Epidermal melanocyte (primary cell): Measurements from ENCODE around the gene PCCA.
"Not testable (repeated sequence)": the region's sequence is repeated elsewhere in the genome, so short reads cannot be mapped to it uniquely, and the experiment has no call there.

Experiments used
- DNase-seq: peaks from one replicate; pipeline ENCODE4 v3.0.0; 2011; ENCODE audit warnings: low spot score; ENCODE audit not compliant: insufficient read length

The PCCA gene

GRCh38 chr13:100523981-100524386 lies 435.1 kb downstream of the PCCA start:
- DNase-seq: no peak

GRCh38 chr13:100524688-100525087 lies 435.8 kb downstream of the PCCA start:
- not testable (repeated sequence) for DNase-seq

DNA sequence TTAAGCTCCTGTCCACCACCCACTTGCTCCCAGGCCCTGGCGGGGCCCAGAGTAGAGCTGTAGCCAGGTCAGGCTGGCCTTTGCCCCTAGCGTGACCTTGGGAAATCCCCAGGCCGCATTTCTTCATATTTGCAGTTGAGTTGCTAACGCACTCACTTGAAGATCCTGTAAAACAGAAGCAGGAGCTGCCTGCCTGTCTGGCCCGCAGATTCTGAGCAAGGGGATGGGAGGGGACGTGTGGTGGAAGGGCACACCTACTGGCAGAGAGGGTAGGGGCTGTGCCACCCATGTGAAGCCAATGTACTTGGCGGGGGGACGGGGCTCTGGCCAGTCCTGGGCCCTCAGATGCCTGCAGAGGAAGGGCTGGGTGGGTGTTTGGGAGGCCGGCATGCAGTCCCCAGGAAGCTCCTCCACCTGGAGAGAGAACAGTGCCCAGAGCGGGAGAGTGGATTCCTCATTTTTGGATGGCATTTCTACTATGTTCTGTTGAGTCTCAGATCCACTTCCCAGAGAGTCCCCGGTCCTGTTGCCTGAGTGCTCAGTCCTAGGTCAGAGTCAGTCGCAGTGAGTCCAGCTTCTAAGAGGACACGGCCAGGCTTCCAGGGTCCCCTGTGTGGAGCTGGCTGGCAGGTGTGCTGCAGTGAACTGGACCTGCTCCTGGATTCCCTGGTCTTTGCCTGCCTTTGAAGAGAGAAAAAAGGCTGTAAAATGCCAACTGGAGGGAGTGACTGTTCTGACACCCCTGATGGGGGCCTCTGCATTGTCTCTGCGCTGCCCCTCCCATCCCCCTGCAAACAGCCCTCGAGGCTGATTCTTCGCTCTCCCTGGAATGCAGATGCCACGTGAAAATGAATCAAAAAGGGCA lies 436.8 kb downstream of the PCCA start:
- no peak for DNase-seq

DNA sequence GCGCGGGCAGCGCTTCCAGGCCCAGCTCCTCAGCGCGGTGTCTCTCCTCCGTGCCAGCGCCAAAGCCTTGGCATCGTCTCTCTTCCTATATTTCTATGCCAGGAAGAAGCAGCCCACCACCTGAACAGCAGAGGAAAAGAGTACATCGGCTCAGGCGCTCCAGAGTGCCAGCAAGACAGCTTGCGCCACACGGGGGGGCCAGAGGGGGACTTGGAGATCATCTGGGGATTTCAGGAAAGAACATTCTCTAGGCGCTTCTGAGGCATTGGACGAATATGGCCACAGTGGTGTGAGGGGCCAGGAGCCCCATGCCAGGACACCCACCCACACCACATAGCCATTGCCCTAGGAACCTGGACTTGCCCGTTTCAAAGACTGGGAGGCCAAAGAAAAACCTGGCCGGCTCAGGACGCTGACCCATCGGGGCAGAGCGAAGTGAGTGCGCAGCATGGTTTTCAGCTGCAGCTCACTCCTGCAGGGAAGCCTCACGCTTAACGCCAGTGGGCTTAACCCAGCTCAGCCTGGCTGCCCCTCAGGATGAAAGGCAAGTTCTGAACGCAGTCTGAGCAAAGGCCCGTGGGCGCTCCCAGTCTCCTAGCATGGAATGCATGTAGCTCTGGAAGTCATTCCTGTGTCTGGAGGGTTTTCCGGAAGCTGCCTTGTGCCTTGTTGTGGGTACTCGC lies 437.6 kb downstream of the PCCA start:
- no peak for DNase-seq

DNA sequence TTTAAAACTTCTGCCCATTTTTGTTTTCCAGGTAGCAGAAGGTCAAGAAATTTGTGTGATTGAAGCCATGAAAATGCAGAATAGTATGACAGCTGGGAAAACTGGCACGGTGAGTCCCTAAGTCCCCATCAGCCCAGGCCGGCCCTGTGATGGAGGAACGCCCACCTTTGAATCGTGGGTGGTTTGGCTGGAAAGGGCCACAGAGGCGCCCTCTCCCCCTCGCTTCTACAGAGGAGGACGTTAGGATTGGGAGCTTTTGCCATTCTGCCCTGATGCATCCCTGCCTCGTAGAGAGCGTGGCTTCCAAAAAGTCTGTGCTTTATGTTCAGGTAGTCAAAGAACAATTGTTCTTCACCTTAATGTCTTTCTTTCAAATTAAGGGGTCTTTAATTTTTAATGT lies 438.8 kb downstream of the PCCA start:
- DNase-seq: no peak

DNA sequence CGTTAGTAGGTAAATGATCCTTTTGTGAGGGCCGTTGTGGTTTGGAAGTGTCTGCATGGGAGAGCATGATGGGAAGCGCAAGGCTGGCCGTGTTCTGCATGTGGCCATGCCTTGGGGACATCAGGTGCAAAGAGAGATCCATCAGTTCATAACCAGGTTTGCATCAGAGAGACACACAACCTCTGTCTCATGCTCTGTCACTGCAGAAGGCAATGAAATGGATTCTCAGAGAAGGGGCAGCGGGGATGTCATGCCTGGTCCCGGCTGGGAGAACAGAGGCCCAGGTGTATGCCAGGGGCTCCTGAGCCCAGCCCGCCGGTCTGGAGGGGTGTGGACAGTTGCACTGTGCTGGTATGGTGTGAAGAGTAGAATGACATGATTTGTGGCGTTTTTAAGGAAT lies 439.5 kb downstream of the PCCA start:
- DNase-seq: no peak

GRCh38 chr13:100528820-100529219 lies 439.9 kb downstream of the PCCA start:
- no peak for DNase-seq

GRCh38 chr13:100529666-100530377 lies 440.9 kb downstream of the PCCA start:
- no peak for DNase-seq

GRCh38 chr13:100530671-100531213 lies 441.8 kb downstream of the PCCA start:
- no peak for DNase-seq

DNA sequence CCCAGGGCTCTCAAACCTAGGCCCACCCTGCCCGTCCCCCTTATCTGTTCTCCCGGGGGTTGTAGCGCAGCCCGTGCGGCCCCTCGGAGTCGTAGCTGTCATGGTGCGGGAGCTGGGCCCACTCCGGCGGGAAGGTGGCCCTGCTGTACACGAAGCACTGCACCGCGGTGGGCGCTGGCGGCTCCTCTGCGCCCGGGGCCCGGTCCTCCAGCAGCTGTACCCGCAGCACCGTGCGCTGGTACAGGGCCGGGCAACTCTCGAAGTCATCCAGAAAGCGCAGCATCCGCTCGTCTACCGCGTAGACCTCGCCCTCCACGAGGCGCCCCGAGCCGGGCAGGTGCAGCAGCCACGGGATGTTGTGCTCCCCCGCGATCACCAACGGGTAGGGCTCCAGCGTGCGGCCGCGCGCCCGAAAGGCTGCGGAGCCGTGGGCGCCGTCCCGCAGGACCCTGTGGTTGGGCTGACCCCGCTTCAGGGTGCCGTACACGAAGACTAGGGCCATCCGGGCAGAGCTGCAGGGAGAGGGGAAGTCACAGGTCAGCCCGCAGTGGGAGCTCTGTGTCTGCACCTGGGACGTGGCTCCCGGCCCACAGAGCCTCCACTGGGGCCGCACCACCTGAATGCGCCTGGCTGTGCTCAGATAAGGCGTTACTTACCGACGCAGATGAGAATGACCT lies 443.3 kb downstream of the PCCA start:
- DNase-seq: no peak

DNA sequence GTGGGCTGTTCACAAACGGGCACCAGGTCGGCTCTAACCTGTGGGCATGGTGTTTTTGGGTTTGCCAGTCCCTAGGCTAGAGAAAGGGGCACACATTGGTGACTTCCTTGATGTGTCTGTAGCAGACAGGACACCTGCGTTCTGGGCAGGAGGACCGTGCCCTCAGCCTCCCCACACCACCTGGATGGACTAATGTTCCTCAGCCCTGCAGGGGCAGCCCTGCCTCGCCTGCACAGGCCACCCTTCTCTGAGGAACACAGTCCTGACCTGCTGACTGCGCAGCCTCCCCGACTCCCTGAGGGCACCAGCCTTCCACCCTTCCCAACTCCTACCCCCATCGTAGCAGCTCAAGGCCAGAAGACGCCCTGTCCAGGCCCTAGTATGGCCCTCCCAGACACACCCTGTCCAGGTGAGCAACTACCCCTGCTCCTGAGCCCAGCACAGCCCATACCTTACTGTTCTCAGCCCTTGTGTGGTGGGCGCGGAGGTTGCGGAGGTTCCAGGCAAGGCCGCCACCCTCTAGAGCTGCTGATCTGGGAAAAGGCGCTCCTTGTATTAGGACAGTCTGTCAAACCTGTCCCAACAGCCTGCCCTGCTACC lies 444.0 kb downstream of the PCCA start:
- no peak for DNase-seq

GRCh38 chr13:100533588-100534041 lies 444.7 kb downstream of the PCCA start:
- no peak for DNase-seq

DNA sequence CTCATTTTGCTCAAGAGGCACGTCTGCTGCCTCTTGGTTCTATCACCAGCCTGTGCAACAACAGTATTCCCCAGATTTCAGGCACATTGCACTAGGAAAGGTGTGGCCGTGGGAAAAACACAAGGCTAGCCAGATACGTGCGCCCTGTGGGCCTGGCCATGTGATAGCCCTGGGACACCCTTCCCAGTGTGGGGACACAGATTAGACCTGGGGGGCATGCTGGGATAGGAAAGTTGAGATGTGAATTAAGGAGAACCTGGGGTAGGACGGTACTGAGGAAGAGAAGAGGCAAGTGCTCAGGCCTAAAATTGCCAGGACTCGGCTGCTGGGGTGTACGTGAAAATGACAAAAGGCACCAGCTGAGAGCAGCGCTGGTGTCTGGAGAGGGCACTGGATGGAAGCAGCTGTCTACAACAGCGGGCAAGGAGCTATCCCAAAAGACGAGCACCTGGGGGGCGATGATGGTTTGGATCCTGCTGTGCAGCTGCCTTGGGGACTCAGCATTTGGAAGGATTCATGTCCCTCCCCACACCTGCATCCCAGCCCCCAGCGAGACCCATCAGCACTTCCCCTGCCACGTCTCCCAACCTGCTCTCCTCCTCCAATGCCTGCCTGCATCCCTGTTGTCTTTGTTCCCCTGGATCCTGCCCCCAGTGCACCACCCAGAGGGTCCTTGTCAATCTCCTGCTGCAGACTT lies 445.4 kb downstream of the PCCA start:
- DNase-seq: no peak

GRCh38 chr13:100534911-100535310 lies 446.0 kb downstream of the PCCA start:
- no peak for DNase-seq

GRCh38 chr13:100535426-100536135 lies 446.7 kb downstream of the PCCA start:
- DNase-seq: no peak

DNA sequence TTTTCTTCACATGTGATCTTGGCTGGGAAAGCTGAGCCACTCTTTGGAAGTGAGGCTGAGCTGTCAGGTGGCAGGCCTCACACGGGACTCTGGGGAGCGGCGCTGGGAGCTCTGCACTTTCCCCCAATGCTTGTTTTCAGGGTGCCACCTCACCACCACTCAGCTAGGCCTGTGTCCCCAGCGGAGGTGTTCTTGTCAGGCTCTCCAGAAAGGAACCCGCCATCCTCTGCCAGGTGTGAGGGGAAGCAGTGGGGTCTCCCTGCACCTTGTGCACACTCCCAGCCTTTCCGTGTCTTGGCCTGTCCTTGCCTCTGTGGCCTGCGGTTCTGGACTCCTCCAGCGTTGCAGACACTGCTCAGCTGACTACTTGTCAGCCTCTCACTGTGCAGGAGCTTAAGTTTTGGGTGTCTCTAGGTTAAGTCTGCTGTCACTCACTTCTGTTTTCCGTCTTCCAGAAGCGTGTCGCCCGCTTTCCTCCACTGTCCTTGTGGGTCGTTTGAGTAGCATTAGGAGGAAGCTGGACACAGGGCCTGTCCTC lies 447.8 kb downstream of the PCCA start:
- DNase-seq: no peak

GRCh38 chr13:100537486-100537885 lies 448.6 kb downstream of the PCCA start:
- no peak for DNase-seq

DNA sequence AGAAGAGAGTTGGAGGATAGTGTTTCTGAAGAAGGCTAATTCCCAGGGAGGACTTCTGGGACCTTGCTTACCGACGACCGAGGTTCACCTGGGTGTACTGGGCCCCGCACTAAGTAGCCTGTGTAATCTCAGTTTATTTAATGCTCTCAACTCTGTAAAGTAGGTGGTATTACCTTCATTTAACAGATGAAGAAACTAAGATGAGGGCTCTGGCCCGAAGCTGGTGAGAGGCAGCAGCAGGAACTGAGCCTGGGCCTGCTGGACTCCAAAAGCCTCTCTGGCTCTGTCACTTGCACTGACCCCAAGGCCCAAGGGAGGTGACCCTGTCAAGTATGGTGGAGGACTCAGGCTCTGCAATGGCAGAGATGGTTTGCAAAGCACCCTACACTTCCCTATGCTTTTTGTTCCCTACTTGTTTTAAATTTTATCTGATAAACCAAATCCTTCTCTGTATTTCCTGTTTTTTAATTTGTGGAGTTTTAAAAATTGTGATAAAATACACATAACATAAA lies 449.1 kb downstream of the PCCA start:
- no peak for DNase-seq

DNA sequence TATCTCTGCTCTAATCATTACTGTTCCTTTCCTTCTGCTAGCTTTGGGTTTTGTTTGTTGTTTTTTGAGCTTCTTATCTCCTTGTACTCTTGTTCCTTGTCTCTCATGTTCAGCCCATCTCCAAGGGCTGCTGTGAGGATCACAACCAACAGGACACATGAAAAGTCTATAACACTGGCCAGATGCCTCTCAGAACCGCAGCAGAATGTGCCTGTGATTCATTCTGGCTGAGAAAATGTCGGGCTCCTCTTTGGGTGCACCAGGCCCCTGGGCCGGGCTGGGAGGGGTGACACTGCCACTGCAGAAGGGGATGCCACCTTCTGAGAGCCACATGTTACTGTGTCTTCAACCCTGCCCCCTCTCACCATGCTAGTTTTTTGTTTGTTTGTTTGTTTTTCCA lies 451.7 kb downstream of the PCCA start:
- DNase-seq: no peak
